ENCODE measurements around the gene USP43.

DNA sequence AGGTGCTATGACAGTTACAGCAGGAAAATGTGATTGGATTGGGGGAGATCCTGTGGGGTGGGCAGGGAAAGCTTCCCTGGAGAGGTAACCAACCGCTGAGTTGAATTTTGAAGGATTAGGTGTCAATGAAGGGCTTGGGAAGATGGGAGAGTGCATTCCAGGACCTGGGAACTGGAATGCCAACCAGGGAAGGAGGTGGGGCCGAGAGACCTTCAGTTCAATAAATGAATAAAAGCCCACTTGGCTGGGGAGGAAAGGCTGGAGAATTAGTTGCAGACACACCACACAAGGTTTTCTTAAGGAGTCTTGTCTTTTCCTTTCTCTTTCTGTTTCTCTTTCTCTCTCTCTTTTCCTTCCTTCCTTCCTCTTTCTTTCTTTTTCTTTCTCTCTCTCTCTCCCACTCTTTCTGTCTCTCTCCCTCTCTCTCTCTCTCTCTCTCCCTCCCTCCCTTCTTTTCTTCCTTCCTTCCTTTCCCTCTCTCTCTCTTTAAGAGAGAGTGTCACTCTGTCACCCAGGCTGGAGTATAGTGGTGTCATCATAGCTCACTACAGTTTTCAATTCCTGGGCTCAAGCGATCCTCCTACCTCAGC is 3.3 kb downstream of the USP43 start:
- no peak for TF ChIP-seq POLR2AphosphoS5 (IDR thresholded peaks at IDR 0.05; ENCODE audit: low read depth, low read length)
- TF ChIP-seq POLR2A (IDR thresholded peaks at IDR 0.05; ENCODE audit: low read depth, low read length) = no peak

All from GM12892 (cell line).